GM06990 (cell line): Measurements from ENCODE around the gene AIDA.

ENCODE experiments used
- DNase-seq: peaks from one replicate; pipeline ENCODE4 v3.0.0-alpha.2; 2011; ENCODE audit not compliant: insufficient read length; ENCODE audit errors: extremely low read depth
- H3K27me3 ChIP-seq: replicated peaks from 2 replicates; pipeline ENCODE4 v1.6.0; 2011; ENCODE audit warnings: low read length; ENCODE audit not compliant: control insufficient read depth, insufficient read depth
- H3K36me3 ChIP-seq: 2 replicates; pipeline ENCODE4 v1.5.1; 2011; ENCODE audit warnings: low read length; ENCODE audit not compliant: control insufficient read depth, insufficient read depth
- H3K4me3 ChIP-seq: replicated peaks from 2 replicates; pipeline ENCODE4 v1.5.1; 2011; ENCODE audit warnings: low read depth, mild to moderate bottlenecking, control low read depth, low read length
- CTCF ChIP-seq: IDR thresholded peaks from 2 replicates; pipeline ENCODE4 v1.5.1; 2011; ENCODE audit warnings: low read length, control low read depth, mild to moderate bottlenecking, inconsistent platforms; ENCODE audit not compliant: insufficient read depth, poor library complexity, severe bottlenecking

The AIDA gene

GRCh38 chr1:222624214-222624613, 88.1 kb downstream of the AIDA start:
- DNase-seq, result no peak
- no peak overlapping the region for H3K4me3 ChIP-seq
- H3K27me3 ChIP-seq, result no peaks in the 10 kb centered on the region
- no peak for TF ChIP-seq CTCF
- peaks cover 4% of the 10 kb centered on the region for H3K36me3 ChIP-seq

GRCh38 chr1:222623458-222623857, 88.8 kb downstream of the AIDA start:
- no peaks in the 10 kb centered on the region for H3K27me3 ChIP-seq
- TF ChIP-seq CTCF, result no peak
- DNase-seq, result no peak
- H3K36me3 ChIP-seq, result peaks cover 2% of the 10 kb centered on the region
- no peak overlapping the region for H3K4me3 ChIP-seq

GRCh38 chr1:222622765-222623164, 89.5 kb downstream of the AIDA start:
- H3K36me3 ChIP-seq, result peaks cover 2% of the 10 kb centered on the region
- DNase-seq, result no peak
- no peak for TF ChIP-seq CTCF
- no peaks in the 10 kb centered on the region for H3K27me3 ChIP-seq
- no peak overlapping the region for H3K4me3 ChIP-seq

GRCh38 chr1:222620566-222620965, 91.7 kb downstream of the AIDA start:
- H3K4me3 ChIP-seq, result no peak overlapping the region
- no peak for DNase-seq
- TF ChIP-seq CTCF, result no peak
- peaks cover 2% of the 10 kb centered on the region; the same call in 1 of the 2 replicates for H3K36me3 ChIP-seq
- no peaks in the 10 kb centered on the region for H3K27me3 ChIP-seq

GRCh38 chr1:222618880-222619596, 93.3 kb downstream of the AIDA start:
- TF ChIP-seq CTCF, result no peak
- Histone ChIP-seq H3K36me3 (peaks cover 2% of the 10 kb centered on the region; the same call in 1 of the 2 replicates), H3K27me3 (no peaks in the 10 kb centered on the region), H3K4me3 (peak overlapping the region; percentile 83)
- peak; percentile 22 for DNase-seq
